HG03457 (cell line): ENCODE measurements around the gene OR10V1.

ENCODE experiments used
- ATAC-seq: cut with Tn5 transposase; IDR thresholded peaks from one replicate; pipeline ENCODE4 v1.9.1; 2021; ENCODE audit warnings: moderate number of reproducible peaks; ENCODE audit not compliant: unreplicated experiment

The OR10V1 gene

DNA sequence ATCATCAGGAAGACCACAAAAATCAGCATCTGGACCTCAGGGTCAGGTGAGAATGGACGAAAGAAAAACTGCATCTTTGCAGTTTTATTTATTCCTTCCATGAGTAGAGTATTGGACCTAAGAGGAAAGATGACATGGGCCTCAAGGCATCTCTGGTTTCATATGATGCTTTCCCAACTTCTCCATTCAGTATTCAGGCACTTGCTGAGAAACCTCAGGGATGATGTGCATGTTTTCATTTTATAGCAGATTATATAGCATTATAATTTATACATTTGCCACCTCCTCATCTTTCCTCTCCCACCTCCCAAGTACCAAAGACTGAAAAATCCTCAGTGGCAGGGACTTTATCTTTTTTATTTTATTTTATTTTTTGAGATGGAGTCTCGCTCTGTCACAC is at the start of gene OR10V1:
Gene OR10V1 (minus strand): TSS at position 101 of the 400 bp plus-strand sequence. CDS start 0 bp downstream, at position 101.
- no peak for ATAC-seq

DNA sequence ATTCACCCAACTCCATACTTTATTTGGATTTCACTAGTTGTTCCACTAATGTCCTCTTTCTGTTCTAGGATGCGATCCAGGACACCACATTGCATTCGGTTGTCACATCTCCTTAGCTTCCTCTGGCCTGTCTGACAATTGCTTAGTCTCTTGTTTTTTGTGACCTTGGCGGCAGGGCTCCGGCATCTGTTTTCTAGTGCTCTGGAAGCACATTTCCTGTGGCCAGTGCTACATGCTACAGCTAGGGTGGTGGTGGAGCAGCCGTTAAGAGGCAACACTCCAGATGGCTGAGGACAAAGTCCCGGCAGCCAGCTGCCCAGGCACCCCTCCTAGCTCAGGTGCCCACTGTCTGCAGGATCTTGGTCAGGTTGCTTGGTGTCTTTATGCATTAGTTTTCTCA is 48.3 kb upstream of the OR10V1 start:
- ATAC-seq: no peak

DNA sequence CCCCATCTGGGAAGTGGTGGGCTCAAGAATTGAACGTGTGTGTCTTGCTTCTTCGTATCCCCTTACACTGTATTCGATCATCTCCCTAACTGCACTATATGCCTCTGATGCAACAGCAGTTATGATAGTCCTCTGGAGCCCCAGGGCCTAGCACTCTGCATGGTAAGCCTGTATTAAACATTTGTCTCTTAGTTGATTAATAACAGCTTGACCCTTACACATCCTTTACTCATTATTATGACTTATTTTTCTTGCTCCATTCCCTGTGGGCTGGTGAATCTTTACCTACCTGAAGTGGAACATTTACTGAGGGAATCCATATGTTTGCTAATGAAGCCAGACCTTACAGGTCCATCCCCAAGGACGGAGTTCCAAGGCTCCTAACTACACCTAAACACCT is 47.1 kb upstream of the OR10V1 start:
- no peak for ATAC-seq

- no peak for ATAC-seq
Measured at GRCh38 chr11:59759900-59760299, 46.3 kb upstream of the OR10V1 start.

DNA sequence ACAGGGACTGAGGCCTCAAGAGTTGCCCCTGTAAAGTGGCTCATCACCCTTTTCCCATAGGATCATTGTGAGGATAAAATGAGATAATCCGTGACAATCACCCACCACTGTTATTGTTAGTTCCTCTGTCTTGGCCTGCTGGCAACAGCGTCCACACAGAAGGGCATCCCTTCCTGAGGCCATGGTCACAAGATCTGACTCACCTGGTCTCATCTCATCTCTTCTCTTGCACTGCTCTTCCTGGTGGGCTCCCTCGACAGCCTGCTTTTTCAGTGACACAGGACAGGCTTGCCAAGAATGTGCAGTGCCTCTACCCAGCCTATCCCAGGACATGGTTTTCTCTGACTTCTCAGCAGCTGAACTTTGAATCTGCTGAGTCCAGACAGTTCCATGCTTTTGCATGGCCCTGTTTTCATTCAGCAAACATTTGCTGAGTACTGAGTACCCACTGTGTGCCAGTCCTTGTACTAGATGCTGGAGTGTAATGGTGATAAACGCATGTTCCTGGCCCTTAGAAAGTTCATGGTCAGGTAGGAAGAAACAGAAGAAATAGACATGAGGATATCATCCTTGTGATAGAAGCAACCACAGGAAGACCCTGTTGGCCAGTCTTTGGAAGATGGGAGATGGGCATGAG is 44.9 kb upstream of the OR10V1 start:
- ATAC-seq: no peak

GRCh38 chr11:59756845-59757244 is 43.2 kb upstream of the OR10V1 start:
- no peak for ATAC-seq

DNA sequence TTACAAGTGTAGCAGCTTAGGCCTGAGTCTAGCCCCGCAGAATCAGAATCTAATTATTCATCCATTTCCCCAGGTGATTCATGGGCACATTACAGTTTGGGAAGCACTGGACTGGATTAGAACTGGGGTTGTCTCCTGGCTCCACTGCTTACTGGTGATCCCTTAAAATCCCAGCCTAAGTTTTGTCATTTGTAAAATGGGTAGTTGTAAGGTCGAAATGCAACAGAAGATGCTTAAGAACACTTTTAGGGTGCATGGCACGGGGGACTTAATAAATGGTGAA is 42.9 kb upstream of the OR10V1 start:
- no peak for ATAC-seq

- ATAC-seq: no peak
Measured at GRCh38 chr11:59755701-59756557, 42.3 kb upstream of the OR10V1 start.

GRCh38 chr11:59754859-59755700 is 41.4 kb upstream of the OR10V1 start, which contains the start of gene STX3:
TSS of gene STX3 (plus strand) at chr11:59755376. CDS start at chr11:59755606, 230 bp downstream.
- peak; percentile 53 for ATAC-seq

- ATAC-seq: no peak
Measured at GRCh38 chr11:59754494-59754858, 40.8 kb upstream of the OR10V1 start.

DNA sequence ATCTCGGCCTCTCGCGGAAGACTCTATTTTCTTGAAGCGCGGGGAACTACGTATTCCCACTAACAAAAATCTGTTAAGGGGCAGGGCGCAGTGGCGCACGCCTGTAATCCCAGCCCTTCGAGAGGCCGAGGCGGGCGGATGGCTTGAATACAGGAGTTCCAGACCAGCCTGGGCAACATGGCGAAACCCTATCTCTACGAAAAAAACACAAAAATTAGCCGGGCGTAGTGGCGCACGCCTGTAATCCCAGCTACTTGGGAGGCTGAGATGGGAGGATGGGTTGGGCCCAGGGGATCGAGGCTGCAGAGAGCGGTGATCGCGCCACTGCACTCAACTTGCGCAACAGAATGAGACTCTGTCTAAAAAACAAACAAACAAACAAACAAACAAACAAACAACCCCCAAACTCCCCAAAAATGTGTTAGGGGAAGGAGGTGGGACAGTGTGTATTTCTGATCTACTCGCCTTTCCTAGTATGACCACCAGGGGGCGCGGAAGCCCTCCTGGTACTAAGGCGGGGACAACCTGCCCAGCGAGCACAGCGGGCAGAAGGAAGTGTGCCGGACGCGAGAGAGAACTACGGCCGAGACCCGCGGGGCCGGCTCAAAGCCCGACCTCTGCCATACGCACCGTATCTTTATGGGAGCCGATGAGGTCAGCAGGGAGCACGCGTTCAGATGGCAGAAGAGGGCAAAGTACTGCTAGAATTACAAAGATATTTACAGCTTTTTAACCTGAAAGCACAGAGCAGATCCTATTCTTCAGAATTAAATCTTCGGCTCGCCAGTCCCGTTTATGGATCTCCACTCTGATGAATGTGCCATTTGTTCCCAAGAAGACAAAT is 40.2 kb upstream of the OR10V1 start:
- peak; percentile 52 for ATAC-seq

GRCh38 chr11:59746111-59746510 is 32.5 kb upstream of the OR10V1 start:
- no peak for ATAC-seq

GRCh38 chr11:59730896-59731565 is 17.4 kb upstream of the OR10V1 start:
- ATAC-seq: no peak

- ATAC-seq: no peak
Measured at GRCh38 chr11:59729834-59730233, 16.2 kb upstream of the OR10V1 start.

GRCh38 chr11:59728913-59729312 is 15.3 kb upstream of the OR10V1 start:
- no peak for ATAC-seq

GRCh38 chr11:59728154-59728553 is 14.5 kb upstream of the OR10V1 start:
- no peak for ATAC-seq

DNA sequence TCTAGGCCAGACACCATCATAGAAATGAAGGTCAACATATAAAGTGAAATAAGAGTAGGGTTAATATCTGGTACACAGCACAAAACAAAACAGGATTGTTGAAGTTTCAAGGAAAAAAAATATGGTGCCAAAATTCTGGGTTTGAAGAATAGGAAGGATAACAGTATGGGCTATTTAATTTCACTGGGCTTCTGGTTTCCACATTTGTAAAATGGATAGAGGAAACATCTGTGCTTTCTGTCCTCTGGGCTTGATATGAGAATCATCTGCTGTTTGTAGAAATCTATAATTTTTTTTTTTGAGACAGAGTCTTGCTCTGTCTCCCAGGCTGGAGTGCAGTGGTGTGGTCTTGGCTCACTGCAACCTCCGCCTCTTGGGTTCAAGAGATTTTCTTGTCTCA is 13.8 kb upstream of the OR10V1 start:
- ATAC-seq: no peak

GRCh38 chr11:59724066-59724465 is 10.4 kb upstream of the OR10V1 start:
- no peak for ATAC-seq

DNA sequence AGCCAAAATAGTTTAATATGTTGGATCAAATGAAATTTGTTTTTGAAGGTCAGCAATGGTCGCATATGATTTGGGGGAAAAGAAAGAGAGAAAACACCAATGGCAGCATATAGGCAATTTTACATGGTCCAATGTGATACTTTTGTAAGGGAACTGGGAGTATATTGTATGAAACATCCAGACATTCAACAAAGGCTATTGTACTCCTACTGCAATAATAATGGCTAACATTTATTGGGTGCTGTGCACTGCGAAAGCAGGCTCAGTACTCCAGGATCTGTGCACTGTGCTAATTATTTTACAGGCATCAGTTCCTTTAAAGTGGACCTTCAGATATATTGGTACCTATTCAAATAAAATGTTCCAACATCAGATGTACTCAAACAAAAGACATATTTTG is 5.9 kb upstream of the OR10V1 start:
- no peak for ATAC-seq

DNA sequence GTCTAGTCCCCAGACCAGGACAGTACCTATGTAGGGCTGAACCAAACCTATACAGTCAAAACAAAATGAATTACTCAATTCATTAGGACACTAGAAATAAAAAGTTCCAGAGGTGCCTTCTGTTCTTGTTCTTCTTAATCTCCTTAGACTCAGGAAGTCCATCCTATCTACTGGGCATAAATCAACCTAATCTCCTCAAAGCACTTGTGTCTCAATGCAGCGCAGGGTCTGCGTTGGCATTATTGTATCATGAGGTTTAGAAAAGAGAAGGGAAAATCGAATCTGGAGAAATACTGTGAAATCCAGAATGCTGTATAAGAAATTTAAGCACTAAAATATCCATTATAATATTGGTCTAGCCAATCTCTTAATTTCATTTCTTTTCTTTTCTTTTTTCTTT is 2.4 kb upstream of the OR10V1 start:
- ATAC-seq: no peak
